ENCODE data around the gene IPO11. TPM values are rescaled to one million over a fixed set of nuclear protein-coding genes. Genes with fewer than 3 reads are reported as not detected.

The IPO11 gene
- total RNA-seq, 6 experiments from 2014 or later = 33.4 to 43.3 (median 38.4) TPM

GRCh38 chr5:62605638-62606037 is 193.1 kb downstream of the IPO11 start:
- H3K36me3 Mint-ChIP-seq (ENCODE audit: low read depth) = peaks cover 10% of the 10 kb centered on the region
- no peak overlapping the region for H3K27ac Mint-ChIP-seq
- DNase-seq = no peak
- peaks cover 16% of the 10 kb centered on the region; the same call in 1 of the 2 replicates for H3K4me1 Mint-ChIP-seq (ENCODE audit: low read depth)
- no peaks in the 10 kb centered on the region for H3K9me3 Mint-ChIP-seq
- H3K4me3 Mint-ChIP-seq = no peak overlapping the region
- no peaks in the 10 kb centered on the region for H3K27me3 Mint-ChIP-seq (ENCODE audit: insufficient read depth)
- TF ChIP-seq CTCF (IDR thresholded peaks at IDR 0.05) = no peak

GRCh38 chr5:62606878-62607277 is 194.3 kb downstream of the IPO11 start:
- Mint-ChIP-seq H3K27ac (no peak overlapping the region), H3K36me3 (ENCODE audit: low read depth) (peaks cover 10% of the 10 kb centered on the region), H3K4me1 (ENCODE audit: low read depth) (peaks cover 16% of the 10 kb centered on the region; the same call in 1 of the 2 replicates), H3K4me3 (no peak overlapping the region), H3K27me3 (ENCODE audit: insufficient read depth) (no peaks in the 10 kb centered on the region), H3K9me3 (no peaks in the 10 kb centered on the region)
- TF ChIP-seq CTCF (IDR thresholded peaks at IDR 0.05) = no peak
- no peak for DNase-seq

- Mint-ChIP-seq H3K36me3 (ENCODE audit: low read depth) (peaks cover 10% of the 10 kb centered on the region), H3K4me3 (no peak overlapping the region), H3K9me3 (no peaks in the 10 kb centered on the region), H3K27ac (no peak overlapping the region), H3K27me3 (ENCODE audit: insufficient read depth) (no peaks in the 10 kb centered on the region), H3K4me1 (ENCODE audit: low read depth) (peaks cover 16% of the 10 kb centered on the region; the same call in 1 of the 2 replicates)
- DNase-seq = no peak
- no peak for TF ChIP-seq CTCF (IDR thresholded peaks at IDR 0.05)
Measured at GRCh38 chr5:62607615-62608014, 195.1 kb downstream of the IPO11 start.

- no peak for DNase-seq
- Mint-ChIP-seq H3K27ac (no peak overlapping the region), H3K4me1 (ENCODE audit: low read depth) (peaks cover 21% of the 10 kb centered on the region), H3K4me3 (no peak overlapping the region), H3K27me3 (ENCODE audit: insufficient read depth) (no peaks in the 10 kb centered on the region), H3K9me3 (no peaks in the 10 kb centered on the region), H3K36me3 (ENCODE audit: low read depth) (peaks cover 14% of the 10 kb centered on the region)
- no peak for TF ChIP-seq CTCF (IDR thresholded peaks at IDR 0.05)
Measured at GRCh38 chr5:62608529-62609511, 196.3 kb downstream of the IPO11 start.

- no peak for TF ChIP-seq CTCF (IDR thresholded peaks at IDR 0.05)
- H3K4me1 Mint-ChIP-seq (ENCODE audit: low read depth) = peaks cover 13% of the 10 kb centered on the region
- DNase-seq = no peak
- H3K27me3 Mint-ChIP-seq (ENCODE audit: insufficient read depth) = no peaks in the 10 kb centered on the region
- peaks cover 8% of the 10 kb centered on the region; the same call in 1 of the 2 replicates for H3K36me3 Mint-ChIP-seq (ENCODE audit: low read depth)
- no peak overlapping the region for H3K4me3 Mint-ChIP-seq
- H3K9me3 Mint-ChIP-seq = no peaks in the 10 kb centered on the region
- H3K27ac Mint-ChIP-seq = no peak overlapping the region
Measured at GRCh38 chr5:62614355-62614754, 201.8 kb downstream of the IPO11 start.

Measured in HFFc6 (cell line).